Right atrium auricular region (tissue), 2 donors: ENCODE data around the gene BANF1. TPM values are rescaled to one million over a fixed set of nuclear protein-coding genes. Genes with fewer than 3 reads are reported as not detected.

Experiments
- DNase-seq: peaks from one replicate; pipeline ENCODE4 v3.0.0-alpha.2; 2019; ENCODE audit warnings: low spot score
- H3K27ac ChIP-seq, 2 donors: fragments of 200-600 bp; sonication (generic); 1 replicate in 1 of 2; 2 replicates in 1 of 2; pipeline ENCODE4 v1.5.1; 2016 to 2019
- H3K27me3 ChIP-seq, 2 donors: fragments of 200-600 bp; sonication (generic); one replicate each; pipeline versions ENCODE4 v1.5.1 to v1.6.0; 2017 to 2019
- H3K36me3 ChIP-seq: fragments of 200-600 bp; sonication (generic); one replicate; pipeline ENCODE4 v1.5.1; 2016
- H3K4me1 ChIP-seq, 2 donors: fragments of 200-600 bp; sonication (generic); one replicate each; pipeline versions ENCODE4 v1.5.1 to v1.6.0; 2017 to 2019
- H3K4me3 ChIP-seq, 2 donors: fragments of 200-600 bp; sonication (generic); 1 replicate in 1 of 2; 2 replicates in 1 of 2; pipeline ENCODE4 v1.5.1; 2017 to 2019; ENCODE audit warnings: mild to moderate bottlenecking in 1 of 2, moderate library complexity in 1 of 2
- H3K9me3 ChIP-seq, 2 donors: fragments of 200-600 bp; sonication (generic); one replicate each; pipeline ENCODE4 v1.5.1; 2019
- CTCF ChIP-seq, 2 donors: fragments of 200-600 bp; sonication (generic); IDR thresholded peaks; one replicate each; pipeline ENCODE4 v1.5.1; 2019; ENCODE audit warnings: antibody characterized with exemption in 2 of 2
- total RNA-seq, 2 donors: library from RNA; depleted of rRNA; stranded (reverse); fragments of >200 nt; gene quantifications; one replicate each; pipeline ENCODE4 v1.1.0, GENCODE V29; 2016

Gene BANF1
- total RNA-seq, 2 donors from 2014 or later = 66.6 to 85.5 TPM

DNA sequence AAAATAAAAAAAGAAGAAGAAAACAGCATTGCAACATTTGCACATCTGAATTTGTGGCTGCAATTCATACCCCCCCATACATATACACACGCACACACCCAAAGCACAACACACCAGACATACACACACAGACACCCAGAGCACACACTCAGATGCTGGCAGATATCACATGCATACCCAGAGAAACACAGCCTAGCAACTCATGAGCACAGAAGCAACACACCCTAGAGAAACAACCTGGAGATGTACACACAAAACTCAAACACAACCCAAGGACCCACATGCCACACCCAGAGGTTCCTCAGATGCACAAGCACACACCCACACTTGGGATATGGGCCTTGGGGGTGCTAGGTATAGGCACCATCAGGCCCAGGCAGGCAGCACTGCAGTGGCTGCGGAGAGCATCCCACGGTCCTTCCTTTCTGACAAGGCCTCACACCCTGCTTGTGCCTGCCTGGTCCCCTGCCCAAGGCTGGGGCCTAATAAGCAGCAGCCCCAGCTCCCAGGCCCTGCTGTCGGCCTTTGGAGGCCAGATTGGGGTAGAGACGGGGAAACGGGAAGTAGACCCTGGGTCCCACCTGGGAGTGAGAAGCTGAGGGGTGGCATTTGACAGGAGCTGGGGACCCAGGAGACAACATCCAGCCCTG is 12.6 kb downstream of the BANF1 start:
- no peak for TF ChIP-seq CTCF (IDR thresholded peaks at IDR 0.05)
- no peak overlapping the region for H3K4me3 ChIP-seq
- H3K4me1 ChIP-seq = peaks cover 0 to 34% of the 10 kb centered on the region in 2 donors
- no peak for DNase-seq
- no peaks in the 10 kb centered on the region for H3K36me3 ChIP-seq
- H3K27ac ChIP-seq = peak overlapping the region; percentile 55 to 69
- H3K9me3 ChIP-seq = no peaks in the 10 kb centered on the region
- H3K27me3 ChIP-seq = peaks cover 0 to 4% of the 10 kb centered on the region in 2 donors

- Histone ChIP-seq H3K4me1 (peaks cover 0 to 34% of the 10 kb centered on the region in 2 donors), H3K27me3 (peaks cover 0 to 4% of the 10 kb centered on the region in 2 donors), H3K36me3 (no peaks in the 10 kb centered on the region), H3K4me3 (no peak overlapping the region), H3K27ac (peak overlapping the region; percentile 55 to 69), H3K9me3 (no peaks in the 10 kb centered on the region)
- TF ChIP-seq CTCF (IDR thresholded peaks at IDR 0.05) = no peak
- no peak for DNase-seq
These were observed 13.2 kb downstream of the BANF1 start for GRCh38 chr11:66015454-66015881.

- H3K4me1 ChIP-seq = peaks cover 0 to 37% of the 10 kb centered on the region in 2 donors
- no peak for DNase-seq
- H3K4me3 ChIP-seq = no peak overlapping the region
- H3K9me3 ChIP-seq = no peaks in the 10 kb centered on the region
- no peaks in the 10 kb centered on the region for H3K36me3 ChIP-seq
- no peak for TF ChIP-seq CTCF (IDR thresholded peaks at IDR 0.05)
- H3K27me3 ChIP-seq = peaks cover 0 to 4% of the 10 kb centered on the region in 2 donors
- peak overlapping the region; percentile 55 to 69 for H3K27ac ChIP-seq
These were observed 13.9 kb downstream of the BANF1 start for GRCh38 chr11:66015936-66016792.

DNA sequence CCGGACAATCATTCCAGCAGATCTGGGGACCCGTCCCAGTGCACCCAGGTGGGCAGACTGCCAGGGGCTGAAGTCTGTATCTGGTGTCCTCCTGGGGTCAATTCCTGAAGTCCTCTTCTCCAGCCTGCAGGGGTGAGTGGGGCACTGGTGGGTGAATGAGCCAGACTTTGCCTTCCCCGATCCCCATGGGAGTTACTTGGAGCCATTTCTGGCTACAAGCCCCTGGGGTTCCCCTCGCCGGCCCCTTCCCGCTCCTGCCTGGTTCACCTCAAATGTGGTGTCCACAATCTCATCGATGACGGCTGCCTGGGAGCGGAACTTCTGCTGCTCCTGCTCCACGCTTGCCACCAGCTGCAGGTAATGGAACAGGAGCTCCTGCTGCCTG is 14.5 kb downstream of the BANF1 start:
- Histone ChIP-seq H3K4me3 (no peak overlapping the region), H3K4me1 (peaks cover 0 to 36% of the 10 kb centered on the region in 2 donors), H3K36me3 (no peaks in the 10 kb centered on the region)

DNA sequence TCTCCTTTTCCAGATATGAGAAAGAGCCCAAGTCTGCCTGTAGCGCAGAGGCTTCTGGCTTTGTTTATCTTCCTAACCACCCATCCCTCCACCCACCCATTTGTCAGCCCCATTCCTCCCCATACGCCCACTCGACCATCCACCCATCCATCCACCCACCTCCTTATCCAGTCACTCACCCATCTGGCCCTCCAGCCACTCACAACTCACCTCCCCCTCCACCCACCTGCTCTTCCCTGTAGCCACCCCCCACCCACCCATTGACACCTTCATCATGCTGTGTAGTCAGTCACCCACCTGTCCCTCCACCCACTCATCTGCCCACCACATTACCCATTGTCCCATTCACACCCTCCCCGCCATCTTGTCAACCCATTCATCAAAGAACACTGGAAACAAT is 15.0 kb downstream of the BANF1 start:
- no peak overlapping the region for H3K27ac ChIP-seq
- no peak overlapping the region for H3K4me3 ChIP-seq
- H3K4me1 ChIP-seq = peaks cover 0 to 35% of the 10 kb centered on the region in 2 donors
- no peak for DNase-seq
- H3K36me3 ChIP-seq = no peaks in the 10 kb centered on the region
- no peaks in the 10 kb centered on the region for H3K27me3 ChIP-seq
- no peak for TF ChIP-seq CTCF (IDR thresholded peaks at IDR 0.05)
- no peaks in the 10 kb centered on the region for H3K9me3 ChIP-seq

More for the DNA sequence above, 14.5 kb downstream of the BANF1 start:
- H3K27ac ChIP-seq = no peak overlapping the region
- H3K9me3 ChIP-seq = no peaks in the 10 kb centered on the region
- peaks cover 0 to 1% of the 10 kb centered on the region in 2 donors for H3K27me3 ChIP-seq
- TF ChIP-seq CTCF (IDR thresholded peaks at IDR 0.05) = no peak
- DNase-seq = no peak
